Keratinocyte (primary cell): ENCODE data around the gene SNRNP27.

ENCODE experiments used
- EZH2 ChIP-seq: IDR thresholded peaks from one replicate; pipeline ENCODE4 v1.6.1; 2012; ENCODE audit warnings: inconsistent platforms, mild to moderate bottlenecking, low read length, moderate library complexity
- TF ChIP-seq, protein P1 (sequence below), 3 experiments: IDR thresholded peaks in 1 of 3; conservative IDR thresholded peaks in 1 of 3; optimal IDR thresholded peaks in 1 of 3; 2 replicates in 2 of 3; 3 replicates in 1 of 3; pipeline versions ENCODE3 to v1.5.1; 2011; ENCODE audit warnings: low read length in 3 of 3, mild to moderate bottlenecking in 3 of 3, moderate library complexity in 2 of 3, control low read depth in 1 of 3, inconsistent platforms in 1 of 3; ENCODE audit not compliant: insufficient read depth in 2 of 3; ENCODE audit errors: extremely low read depth in 1 of 3

DNA sequence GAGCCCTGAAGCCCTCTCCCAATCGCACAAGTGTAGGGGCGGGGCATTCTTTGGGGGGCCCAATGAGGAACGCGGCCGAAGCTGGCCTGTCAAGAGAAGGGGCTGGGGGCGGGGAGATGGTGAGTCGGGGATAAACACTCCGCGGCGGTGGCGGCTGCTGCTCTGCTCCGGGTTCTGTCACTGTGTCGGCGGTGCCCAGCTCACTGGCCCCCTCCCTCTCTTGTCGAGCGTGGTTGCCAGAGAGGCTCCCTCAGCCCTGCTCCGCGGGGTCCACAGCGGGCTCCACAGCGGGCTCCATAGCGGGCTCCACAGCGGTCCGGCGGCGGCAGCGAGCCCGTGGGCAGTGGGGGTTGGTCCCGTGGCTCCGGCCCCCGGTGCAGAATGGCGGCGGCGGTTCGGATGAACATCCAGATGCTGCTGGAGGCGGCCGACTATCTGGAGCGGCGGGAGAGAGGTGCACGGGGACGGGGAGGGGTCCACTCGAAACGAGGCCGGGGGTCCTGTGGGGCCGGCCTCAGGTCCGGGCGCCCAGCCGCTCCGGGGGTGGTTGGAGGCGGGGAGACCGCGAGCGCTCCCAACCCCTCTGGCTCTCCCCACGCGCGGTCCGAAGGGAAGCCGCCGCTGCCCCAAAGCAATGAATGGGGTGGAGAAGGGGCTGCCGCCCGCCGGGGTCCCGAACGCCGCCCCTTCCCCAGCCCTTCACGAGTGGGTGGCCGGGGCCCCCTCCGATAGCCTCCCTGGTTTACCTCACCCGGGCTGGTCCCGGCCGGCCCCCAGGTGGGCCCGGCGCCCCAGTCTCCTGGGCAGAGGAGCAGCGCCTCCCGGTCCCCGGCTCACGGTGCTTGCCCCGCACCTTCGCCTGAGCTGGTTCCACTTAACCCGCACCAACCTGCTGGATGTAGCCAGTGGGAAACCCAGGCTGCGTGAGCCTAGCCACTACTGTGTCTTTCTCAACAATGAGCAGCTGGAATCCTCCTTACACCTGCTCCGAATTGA, 21.5 kb downstream of the SNRNP27 start, which contains the start of gene MXD1:
- no peak for TF ChIP-seq EZH2
- TF ChIP-seq, protein P1, sequence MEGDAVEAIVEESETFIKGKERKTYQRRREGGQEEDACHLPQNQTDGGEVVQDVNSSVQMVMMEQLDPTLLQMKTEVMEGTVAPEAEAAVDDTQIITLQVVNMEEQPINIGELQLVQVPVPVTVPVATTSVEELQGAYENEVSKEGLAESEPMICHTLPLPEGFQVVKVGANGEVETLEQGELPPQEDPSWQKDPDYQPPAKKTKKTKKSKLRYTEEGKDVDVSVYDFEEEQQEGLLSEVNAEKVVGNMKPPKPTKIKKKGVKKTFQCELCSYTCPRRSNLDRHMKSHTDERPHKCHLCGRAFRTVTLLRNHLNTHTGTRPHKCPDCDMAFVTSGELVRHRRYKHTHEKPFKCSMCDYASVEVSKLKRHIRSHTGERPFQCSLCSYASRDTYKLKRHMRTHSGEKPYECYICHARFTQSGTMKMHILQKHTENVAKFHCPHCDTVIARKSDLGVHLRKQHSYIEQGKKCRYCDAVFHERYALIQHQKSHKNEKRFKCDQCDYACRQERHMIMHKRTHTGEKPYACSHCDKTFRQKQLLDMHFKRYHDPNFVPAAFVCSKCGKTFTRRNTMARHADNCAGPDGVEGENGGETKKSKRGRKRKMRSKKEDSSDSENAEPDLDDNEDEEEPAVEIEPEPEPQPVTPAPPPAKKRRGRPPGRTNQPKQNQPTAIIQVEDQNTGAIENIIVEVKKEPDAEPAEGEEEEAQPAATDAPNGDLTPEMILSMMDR (optimal IDR thresholded peaks at IDR 0.05 in 1 of 3, IDR thresholded peaks at IDR 0.05 in 1 of 3, conservative IDR thresholded peaks at IDR 0.05 in 1 of 3; ENCODE audit: extremely low read depth in 1 of 3, insufficient read depth in 2 of 3, low read length in 3 of 3): no peak
